Stimulated activated CD4-positive, alpha-beta T cell treated with anti-CD3 and anti-CD28 coated beads, Interleukin-1b, Interleukin-23, amount 100 ng/mL, for 4 hours (primary cell): ENCODE measurements around the gene RSL24D1.
"Not testable (repeated sequence)": the region's sequence is repeated elsewhere in the genome, so short reads cannot be mapped to it uniquely, and the experiment has no call there.

ENCODE experiments used
- DNase-seq, 2 donors: peaks; one replicate each; pipeline ENCODE4 v3.0.0-alpha.2; 2020; ENCODE audit warnings: low read depth in 2 of 2

RSL24D1 gene

GRCh38 chr15:55218056-55218455 is 21.3 kb upstream of the RSL24D1 start:
- no peak for DNase-seq

- DNase-seq = no peak
Measured at GRCh38 chr15:55204464-55204863, 7.7 kb upstream of the RSL24D1 start.

GRCh38 chr15:55202206-55202605 is 5.5 kb upstream of the RSL24D1 start:
- DNase-seq = no peak

- DNase-seq = no peak
Measured at GRCh38 chr15:55198706-55199105, 2.0 kb upstream of the RSL24D1 start.

GRCh38 chr15:55197719-55198118 is 978 bp upstream of the RSL24D1 start:
- no peak for DNase-seq

- no peak for DNase-seq
Measured at GRCh38 chr15:55197362-55197705, 593 bp upstream of the RSL24D1 start.

- DNase-seq = no peak
Measured at GRCh38 chr15:55195996-55196395, 745 bp downstream of the RSL24D1 start.

GRCh38 chr15:55194256-55194655 is 2.5 kb downstream of the RSL24D1 start:
- no peak for DNase-seq

- DNase-seq = no peak
Measured at GRCh38 chr15:55186331-55186730, 10.4 kb downstream of the RSL24D1 start.

- no peak for DNase-seq
Measured at GRCh38 chr15:55183679-55184078, 13.1 kb downstream of the RSL24D1 start.

GRCh38 chr15:55179141-55179540 is 17.6 kb downstream of the RSL24D1 start:
- no peak for DNase-seq

GRCh38 chr15:55170361-55170760 is 26.4 kb downstream of the RSL24D1 start:
- no peak for DNase-seq

GRCh38 chr15:55168350-55168974 is 28.3 kb downstream of the RSL24D1 start:
- DNase-seq = peak; percentile 23 to 44

GRCh38 chr15:55164284-55164683 is 32.5 kb downstream of the RSL24D1 start:
- DNase-seq = no peak

GRCh38 chr15:55151631-55152030 is 45.1 kb downstream of the RSL24D1 start:
- DNase-seq = no peak

- not testable (repeated sequence) for DNase-seq
Measured at GRCh38 chr15:55143132-55143531, 53.6 kb downstream of the RSL24D1 start.

GRCh38 chr15:55133972-55134371 is 62.8 kb downstream of the RSL24D1 start:
- no peak for DNase-seq

GRCh38 chr15:55132672-55133071 is 64.1 kb downstream of the RSL24D1 start:
- no peak for DNase-seq
